Thyroid gland (tissue), 4 donors: ENCODE data around the gene ACTR6.

ENCODE experiments used
- CTCF ChIP-seq, 6 experiments: fragments of 200-600 bp in 3 of 6; fragments of 450-650 bp in 3 of 6; sonication (generic) in 3 of 6; IDR thresholded peaks; one replicate each; pipeline ENCODE4 v1.5.1; 2016 to 2019; ENCODE audit warnings: antibody characterized with exemption in 6 of 6, mild to moderate bottlenecking in 2 of 6, inconsistent platforms in 1 of 6, moderate library complexity in 1 of 6
- POLR2A ChIP-seq, 2 donors: fragments of 450-650 bp; IDR thresholded peaks; one replicate each; pipeline ENCODE4 v1.6.1; 2017; ENCODE audit warnings: antibody characterized with exemption in 2 of 2, mild to moderate bottlenecking in 2 of 2, moderate library complexity in 1 of 2

- TF ChIP-seq CTCF (IDR thresholded peaks at IDR 0.05) = no peak
- no peak for TF ChIP-seq POLR2A (IDR thresholded peaks at IDR 0.05)
Measured at GRCh38 chr12:100268835-100269564, 68.4 kb downstream of the ACTR6 start.
